Cerebellar nuclear complex (tissue), 1 donor: ENCODE results near the gene NR4A1.

Experiments used
- DNase-seq, 2 experiments: peaks; one replicate each; lab custom pipeline; 2025; lab: John Stamatoyannopoulos, UW

NR4A1 gene

DNA sequence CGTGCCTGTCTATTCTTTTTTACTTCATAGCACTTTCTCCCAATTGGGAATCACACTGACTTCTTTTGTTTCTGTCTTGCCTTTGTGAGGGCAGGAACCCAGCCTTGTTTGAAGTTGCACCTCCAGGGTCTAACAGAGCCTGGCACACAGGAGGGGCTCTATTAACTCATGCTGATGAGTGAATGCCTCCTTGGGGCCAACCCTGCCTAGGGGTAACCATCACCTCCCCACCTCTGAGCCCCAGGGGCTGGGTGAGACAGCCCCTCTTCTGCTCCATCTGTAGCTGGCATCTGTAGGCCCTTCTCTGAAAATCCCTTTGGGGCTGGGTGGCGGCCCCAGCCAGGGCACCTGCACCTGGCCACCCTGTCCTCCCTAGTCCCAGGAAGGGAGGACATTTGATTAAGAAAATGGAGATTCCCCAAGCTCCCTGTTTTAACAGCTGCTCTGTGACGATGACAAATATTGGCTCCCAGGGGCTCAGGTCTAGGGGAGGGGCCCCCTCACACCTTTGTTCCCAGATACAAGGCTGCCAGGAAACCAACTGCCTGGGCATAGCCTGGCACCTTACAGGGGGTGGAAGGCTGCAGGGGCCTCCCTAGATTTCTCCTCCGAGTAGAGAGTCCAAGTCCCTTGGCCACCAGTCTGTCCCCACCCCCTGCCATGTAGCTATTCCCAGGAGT lies 32.7 kb upstream of the NR4A1 start:
- no peak for DNase-seq

DNA sequence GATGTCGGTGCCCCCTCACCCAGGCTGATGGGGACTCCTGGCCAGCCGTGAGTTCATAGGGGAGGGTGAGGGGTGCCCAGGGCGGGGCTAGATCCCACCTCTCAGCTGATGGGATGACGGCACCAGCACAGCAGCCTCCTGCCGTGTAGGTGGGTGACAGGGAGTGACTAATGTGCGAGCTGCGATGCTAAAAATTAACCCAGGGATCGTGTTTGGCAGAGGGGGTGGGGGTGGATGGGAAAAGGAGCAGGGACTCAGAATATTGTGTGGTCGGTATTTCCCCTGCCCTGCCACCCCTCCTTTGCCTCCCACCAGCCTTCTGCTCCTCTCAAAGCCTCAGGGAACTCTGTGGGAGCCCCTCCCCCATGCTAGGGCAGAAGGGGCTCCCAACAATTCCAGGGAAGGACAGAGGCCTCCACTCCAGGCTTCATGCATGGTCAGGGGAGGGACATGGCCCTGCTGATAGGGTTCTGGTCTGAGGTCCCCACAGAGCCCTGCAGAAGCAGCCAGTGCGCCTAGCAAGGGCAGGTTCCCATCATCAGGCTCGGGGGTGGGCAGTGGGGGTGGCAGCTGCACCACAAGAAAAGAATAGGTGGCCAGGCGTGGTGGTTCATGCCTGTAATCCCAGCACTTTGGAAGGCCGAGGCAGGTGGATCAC lies 32.0 kb upstream of the NR4A1 start:
- no peak for DNase-seq

DNA sequence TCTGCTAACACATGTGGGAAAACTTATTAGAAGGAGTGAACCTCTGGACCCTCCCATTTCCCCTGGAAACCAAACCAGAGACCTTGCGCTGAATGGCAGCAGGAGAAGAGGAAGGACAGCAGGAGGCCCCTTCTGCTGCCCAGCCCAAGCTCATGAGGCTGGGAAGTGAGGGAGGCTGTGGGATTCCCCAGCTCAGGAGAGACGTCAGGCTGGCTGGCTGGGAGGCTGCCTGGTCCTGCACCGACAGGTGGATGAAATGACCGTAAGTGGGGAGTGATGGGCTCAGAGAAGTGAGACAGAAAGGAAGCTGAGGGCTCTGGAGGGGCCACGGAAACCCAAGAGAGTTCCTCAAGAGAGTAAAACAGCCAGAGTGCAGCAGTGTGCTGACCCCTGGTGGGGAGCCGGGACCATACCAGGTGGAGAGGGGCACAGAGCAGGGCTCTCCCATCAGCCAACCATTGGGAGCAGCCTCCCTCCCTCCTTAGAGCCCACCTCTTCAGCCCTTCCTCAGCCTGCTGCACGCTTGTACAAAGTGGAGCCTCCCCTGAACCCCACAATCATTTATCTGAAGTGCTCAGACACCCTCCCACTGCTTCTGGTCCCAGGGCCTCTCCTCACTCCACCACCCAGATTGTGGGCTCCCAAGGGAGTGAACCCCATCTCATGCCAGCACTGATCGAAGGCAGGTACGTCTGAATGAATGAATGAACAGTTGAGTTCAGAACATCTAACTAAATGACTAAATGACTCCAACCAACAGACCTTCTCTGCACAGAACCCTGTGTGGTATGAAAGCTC lies 30.5 kb upstream of the NR4A1 start:
- no peak for DNase-seq

DNA sequence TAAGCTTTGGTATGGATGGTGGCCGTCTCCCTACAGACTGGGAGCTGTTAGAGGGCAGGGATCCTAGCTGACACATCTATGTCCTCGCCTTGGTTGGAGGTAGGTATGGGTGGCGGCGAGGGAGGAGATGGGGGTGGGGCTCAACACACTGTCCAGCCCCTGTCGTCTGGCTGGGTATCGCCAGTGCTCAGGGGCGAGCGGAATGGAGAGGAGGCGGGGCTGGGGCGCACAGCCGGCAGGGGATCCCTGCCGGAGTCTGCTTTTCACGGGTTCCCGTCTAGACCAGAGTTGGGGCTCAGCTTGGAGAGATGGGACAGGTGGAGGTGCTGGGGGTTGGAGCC lies 28.4 kb upstream of the NR4A1 start:
- no peak for DNase-seq

DNA sequence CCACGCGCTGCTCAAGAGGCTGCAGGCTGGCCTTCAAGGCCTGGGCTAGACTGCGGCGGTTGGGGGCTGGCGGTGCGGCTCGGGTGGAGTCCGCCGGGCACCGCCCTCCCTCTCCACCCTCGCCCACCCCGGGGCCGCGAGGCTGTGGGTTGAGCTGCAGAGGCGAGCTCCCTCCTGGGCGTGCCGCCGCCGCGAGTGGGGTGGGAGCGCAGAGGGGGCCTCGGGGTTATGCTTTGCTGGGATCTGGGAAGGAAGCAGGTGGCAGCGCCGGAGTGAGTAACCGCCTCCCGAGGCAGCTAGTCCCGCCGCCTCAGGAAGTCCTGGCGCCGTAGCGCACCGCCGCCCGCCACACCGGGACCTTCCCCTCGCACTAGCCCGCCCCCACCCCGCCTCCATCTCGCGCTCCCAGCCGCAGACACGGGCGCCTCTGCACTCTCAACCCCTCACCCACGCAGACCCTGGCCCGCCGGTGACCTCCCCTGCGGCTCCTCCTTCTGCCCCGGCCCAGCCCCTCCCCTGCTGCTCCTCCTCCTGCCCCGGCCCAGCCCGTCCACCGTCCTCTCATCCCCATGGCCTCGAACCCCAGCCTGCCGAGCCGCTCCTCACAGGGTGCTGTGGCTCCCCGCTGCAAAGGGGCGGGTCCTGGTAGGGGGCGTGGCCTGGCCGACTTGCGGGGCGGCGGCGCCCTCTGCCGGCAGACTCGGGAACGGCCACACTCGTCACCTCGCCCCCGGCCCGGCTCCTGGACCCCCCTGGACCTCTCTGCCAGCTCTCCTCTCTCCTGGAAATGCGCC lies 27.9 kb upstream of the NR4A1 start:
- DNase-seq: peak in 1 of 2 experiments; percentile 5

DNA sequence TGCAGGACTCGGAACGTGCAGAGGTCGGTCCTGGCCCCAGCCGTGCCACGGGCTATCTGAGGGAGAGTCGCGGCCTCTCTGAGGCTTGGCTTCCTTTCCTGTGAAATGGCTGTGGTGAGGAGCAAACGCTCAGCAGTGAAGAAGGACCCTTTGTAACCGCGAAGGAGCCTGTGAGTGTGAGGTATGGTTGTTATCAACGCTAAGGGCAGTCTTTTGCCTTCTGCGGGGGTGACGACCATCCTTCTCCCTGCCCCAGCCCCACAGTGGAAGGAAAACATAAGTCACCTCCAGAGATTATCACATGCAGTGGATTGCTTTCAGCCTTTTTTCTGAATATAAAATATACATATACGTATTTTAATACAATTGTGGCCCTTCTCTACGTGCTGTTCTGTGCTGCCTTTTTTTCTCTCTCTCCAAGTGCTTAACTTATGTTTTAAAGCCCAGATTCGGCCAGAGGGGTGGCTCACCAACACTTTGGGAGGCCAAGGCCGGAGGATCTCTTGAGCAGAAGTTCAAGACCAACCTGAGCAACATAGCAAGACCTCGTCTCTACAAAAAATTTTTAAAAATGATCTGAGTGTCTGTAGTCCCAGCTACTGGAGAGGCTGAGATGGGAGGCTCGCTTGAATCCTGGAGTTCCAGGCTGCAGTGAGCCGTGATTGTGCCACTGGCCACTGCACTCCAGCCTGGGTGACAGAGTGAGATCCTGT lies 27.1 kb upstream of the NR4A1 start:
- DNase-seq: no peak

DNA sequence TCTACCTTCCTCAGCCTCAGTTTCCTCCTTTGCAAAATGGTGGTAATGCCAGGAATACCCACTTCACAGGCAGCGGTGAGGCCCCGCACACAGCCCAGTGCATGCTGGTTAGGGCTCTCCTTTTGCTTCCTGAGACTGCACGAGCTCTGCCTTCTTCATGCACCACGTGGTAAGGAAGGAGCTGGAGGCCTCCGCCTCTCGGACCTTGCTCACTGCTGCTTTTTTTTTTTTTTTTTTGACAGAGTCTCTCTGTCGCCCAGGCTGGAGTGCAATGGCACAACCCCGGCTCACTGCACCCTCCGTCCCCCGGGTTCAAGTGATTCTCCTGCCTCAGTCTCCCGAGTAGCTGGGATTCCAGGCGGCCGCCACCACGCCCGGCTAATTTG lies 26.4 kb upstream of the NR4A1 start:
- DNase-seq: no peak

DNA sequence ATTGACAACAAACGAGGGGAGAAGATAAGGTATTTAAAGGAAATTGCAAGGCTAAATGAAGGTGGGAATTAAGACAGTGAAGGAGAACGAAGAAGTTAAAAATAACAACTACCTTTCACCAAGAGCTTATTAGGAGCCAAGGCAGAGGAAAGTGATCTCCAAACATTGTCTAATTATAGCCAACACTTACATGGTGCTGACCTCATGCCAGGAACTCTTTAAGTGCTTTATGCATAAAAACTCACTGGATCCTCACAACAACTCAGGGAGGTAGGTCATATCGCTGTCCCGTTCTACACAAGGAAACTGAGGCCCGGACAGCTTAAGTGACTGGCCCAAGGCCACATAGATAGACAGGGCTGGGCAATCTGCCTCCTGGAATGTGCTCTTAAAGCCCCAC lies 25.0 kb upstream of the NR4A1 start:
- DNase-seq: no peak

DNA sequence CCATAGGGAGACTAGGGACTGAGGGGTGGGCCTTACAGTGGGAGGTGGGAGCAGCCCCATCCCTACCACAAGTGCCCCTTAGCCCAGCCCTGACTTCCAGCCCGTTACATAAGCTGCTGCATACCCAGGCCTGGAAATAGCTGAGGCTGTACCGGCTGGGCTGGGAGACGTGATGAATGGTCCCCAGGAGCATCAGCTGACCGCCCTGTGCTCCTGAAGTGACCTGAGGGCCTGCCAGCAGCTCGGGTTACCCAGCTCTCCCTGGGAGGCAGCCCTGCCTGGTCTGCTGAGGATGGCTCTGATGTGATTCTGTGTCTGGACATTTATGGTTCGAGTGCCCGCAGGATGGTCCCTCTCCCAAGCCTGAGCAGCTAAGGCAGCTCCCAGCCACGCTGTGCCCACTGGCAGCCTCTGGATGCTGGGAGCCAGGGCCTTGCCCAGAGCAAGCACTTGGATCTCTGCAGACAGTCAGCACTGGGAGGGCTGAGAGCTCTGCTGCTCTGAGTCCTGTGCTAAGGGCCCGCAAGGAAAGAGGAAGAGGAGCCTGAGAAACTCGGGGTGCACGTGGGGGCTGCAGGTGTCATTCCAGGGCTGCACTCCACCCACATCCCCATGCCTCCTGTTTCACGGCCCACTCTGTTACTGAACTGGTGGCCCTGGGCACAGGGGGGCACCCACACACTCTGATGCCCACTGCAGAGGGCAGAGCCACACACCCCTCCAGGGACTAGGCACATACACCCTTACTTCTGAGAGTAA lies 24.0 kb upstream of the NR4A1 start:
- no peak for DNase-seq

DNA sequence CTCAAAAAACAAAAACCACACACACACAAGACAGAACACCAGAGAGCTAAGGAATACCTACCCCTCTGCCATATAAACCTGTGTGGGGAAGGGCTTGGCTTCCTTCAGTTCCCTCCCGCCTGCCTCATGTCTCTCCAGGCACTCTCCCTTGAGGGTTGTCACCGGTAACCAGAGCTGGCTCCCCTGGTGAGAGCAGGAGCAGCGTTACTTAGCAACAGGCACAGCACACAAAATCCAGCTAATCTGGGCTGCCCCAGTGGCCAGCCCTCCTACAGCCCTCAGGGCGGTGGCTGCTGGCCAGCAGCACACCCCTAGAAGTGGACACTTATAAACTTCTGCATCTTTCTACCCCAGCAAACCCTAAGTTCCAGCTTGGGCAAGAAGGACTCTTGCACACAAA lies 21.6 kb upstream of the NR4A1 start:
- no peak for DNase-seq

DNA sequence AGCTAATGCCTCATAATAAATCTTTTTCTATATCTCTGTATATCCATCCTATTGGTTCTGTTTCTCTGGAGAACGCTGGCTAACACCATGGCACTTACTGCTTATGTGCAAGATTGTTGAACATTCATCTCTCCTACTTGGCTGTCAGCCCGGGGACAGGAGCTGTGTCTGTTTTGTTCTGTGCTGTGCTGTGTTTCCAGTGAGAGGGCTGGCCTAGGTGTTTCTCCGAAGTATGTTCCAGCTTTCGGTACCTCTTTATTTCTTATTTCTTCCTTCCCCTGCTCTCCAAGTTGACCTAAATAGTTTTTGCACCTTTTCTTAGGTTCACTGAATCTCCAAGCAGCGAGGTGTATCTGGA lies 18.8 kb upstream of the NR4A1 start:
- DNase-seq: peak in 1 of 2 experiments; percentile 54

DNA sequence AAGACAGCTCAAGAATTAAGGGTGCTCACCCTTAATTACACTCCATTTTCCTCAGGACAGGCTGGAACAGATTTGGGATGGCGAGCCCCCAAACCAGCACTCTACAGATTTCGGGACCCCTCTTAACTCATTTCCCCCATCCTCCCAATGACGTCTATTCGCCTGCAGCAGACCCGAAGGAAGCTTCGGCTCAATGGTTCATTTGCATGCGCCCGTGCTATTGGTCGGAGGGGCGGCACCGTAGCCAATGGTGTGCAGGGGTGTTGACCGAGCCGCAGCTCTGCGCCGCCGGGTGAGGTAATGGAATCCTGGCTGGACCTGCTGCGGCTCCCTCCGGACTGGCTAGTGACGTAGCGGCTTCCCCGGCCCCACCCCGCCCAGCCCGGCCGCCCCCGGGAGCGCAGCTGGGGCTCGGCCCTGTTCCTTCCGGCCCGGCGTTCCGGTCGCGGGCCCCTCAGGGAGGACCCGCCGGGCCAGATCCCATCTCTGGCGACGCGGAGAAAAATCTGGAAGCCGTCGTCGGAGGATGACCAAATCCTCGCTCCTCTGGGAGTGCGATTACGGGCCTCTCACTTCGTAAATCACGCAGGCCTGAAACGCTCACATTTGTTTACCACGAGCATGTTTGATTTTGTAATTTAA lies 18.3 kb upstream of the NR4A1 start:
- peak; percentile 93 to 96 for DNase-seq

DNA sequence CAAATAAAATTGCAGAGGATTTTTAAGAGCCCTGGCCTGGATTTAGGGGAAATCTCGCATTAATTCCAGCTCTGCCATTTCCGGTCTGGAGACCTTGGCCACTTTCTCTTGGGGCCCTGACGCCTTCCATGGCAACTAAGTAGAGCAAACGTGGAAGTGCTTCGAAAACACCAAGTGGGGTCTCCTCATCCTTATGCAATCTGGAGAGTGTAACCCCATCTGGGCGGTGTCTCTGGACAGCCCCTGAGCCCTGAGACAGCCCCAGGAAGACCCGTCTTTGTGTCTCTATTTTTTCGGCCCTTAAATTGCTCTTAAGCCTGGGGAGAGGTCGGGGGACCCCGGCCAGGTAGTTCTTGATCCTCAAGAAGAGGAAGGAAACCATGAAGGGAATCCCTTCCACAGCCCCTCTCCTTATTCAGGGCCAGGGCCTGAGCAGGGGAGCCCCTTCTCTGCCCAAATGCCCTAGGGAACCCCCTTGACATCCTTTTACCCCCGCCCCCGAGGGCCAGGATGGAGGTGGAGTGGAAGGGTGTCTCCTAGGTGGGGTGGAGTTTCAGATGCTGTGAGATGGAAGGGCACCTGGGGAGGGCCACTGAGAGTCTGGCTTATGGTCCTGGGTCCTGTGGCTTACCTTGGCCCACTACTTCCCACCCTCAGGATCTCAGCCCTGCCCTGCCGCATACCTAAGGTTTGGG lies 17.6 kb upstream of the NR4A1 start:
- no peak for DNase-seq

DNA sequence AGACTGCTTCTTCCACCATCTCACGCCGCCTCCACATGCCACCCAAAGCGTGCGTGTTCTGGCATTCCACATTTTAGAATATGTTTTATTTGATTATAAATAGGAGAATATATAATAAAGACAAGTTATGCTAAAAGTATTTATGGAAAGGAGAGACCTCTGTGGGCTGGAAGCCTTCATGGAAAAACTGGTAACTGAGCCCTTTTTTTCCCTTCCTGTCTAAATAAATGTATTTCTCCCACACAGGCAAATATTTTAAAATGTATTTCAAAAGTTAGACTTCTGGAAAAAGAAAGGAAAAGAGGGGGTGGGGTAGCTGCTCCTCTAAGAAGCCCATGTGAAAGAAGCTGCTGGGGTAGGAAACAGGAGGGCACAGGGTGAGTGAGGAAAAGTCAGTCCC lies 16.1 kb upstream of the NR4A1 start:
- DNase-seq: no peak

DNA sequence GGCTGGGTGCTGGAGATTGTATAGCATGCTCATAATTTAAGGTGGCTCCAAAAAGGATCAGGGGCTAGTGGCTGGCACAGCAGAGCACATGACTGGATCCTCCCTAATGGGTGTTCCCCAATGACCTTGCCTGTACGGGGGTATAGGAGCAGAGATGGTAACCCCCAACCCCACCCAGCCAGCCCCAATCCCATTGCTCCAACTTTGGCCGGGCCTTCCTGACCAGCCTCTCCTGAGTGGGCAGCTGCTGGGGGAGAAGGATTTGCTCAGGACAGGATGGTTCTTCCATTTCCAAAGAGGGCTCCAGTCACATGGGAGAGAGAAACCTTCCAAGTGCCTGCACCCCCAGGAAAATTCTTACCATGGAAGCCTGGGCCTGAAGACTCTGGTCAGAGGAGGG lies 15.3 kb upstream of the NR4A1 start:
- DNase-seq: no peak

DNA sequence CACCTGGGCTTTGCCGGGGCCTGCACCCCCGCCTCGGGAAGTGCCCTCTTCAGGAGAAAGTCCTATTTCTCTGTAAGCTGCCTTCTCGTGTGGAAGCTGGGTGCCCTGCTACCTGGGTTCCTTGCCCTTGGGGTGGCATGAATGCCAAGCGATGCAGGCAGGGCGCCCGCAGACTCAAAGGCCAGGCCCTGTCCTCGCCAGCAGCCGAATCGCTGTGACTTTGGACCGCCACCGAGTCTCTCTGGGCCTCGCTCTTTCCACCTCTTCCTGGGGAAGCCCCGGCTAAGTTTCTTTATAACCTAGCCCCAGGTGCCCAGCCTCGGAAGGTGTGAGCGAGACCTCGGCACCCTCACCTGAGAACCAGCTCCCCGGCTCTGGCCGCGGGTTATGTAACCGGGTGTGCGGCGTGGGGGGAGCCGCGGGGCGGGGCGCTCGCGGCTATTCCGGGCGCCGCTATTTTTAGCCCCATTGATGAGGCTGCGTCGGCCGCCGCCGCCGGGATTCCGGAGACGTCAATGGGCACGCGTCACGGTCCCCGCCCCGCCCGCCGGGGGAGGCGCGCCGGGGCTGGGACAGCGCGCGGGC lies 14.6 kb upstream of the NR4A1 start:
- DNase-seq: peak; percentile 20 to 61

DNA sequence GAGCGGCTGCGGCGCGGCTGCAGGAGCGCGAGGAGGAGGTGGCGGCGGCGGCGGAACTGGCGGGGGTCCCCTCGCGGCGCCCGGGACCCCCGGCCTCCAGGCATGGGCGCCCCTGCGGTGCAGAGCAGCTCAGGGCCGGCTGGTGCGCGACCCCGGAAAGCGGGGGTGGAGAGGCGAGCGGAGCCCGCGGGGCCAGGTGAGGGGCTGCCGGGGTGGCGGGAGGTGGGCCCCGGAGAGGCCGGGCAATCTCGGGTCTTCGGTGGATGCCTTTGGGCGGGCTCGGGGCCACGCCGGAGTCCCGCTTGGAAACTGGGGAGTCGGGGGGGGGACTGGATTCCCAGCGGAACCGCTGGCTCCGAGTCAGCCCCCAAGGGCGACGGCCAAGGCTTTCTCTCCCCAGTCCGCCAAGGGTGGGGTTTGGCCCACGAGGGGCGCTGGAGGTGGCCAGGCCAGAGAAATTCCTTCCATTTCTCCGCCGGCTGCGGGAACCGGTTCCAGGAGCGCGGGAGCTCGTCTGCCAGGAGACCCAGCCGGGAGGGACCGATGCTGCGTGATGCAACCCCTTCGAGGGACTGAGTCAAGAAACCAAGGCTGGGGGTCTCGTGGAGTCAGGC lies 13.9 kb upstream of the NR4A1 start:
- DNase-seq: no peak

DNA sequence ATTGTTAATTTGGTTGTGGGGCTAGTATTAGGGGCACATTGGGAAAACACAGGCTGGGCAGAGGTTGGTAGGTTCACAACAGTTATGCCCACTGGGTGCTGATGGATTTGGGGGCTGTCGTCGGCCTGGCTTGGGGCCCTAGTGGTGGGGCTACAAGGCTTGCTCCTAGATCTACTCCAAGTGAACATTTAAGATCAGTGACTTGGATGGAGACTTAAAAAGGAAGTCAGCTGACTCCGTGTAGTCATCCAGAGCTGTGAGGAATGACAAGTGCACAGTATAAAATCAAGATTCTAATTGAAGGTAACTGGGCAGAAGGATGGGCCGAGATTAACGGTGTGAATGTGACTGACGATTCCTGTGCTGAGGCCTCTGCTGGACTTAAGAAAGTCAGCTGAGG lies 12.8 kb upstream of the NR4A1 start:
- DNase-seq: no peak

DNA sequence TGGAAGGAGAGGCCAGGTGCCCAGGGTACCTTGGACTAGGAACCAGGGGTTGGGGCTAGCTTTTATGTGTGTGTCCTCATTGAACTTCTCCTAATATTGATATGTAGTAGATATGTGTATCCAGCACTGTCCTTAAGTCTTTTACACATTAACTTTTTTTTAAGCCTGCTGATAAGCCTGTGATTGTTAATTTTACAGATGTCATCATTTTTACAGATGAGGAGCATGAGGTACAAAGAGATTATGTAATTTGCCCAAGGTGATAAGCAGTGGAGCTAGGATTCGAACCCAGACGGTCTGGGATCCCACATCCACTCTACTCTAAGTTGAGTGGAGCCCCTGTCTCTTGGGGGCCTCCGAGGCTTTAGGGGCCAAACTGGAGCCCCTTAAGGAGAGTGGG lies 10.2 kb upstream of the NR4A1 start:
- no peak for DNase-seq
